ENCODE measurements around the gene SEMA5A.

- no peak for TF ChIP-seq CTCF (IDR thresholded peaks at IDR 0.05)
- no peak for TF ChIP-seq POLR2A (IDR thresholded peaks at IDR 0.05)
Measured at GRCh38 chr5:9188131-9188530, 357.7 kb downstream of the SEMA5A start.
